ENCODE results near the gene FUT8.

Gene FUT8

GRCh38 chr14:65491274-65491673 is 78.7 kb downstream of the FUT8 start:
- DNase-seq (ENCODE audit: low read depth in 4 of 4, low spot score in 1 of 4): no peak

GRCh38 chr14:65492266-65492665 is 79.7 kb downstream of the FUT8 start:
- no peak for DNase-seq (ENCODE audit: low read depth in 4 of 4, low spot score in 1 of 4)

- DNase-seq (ENCODE audit: low read depth in 4 of 4, low spot score in 1 of 4): no peak
These were observed 82.7 kb downstream of the FUT8 start for GRCh38 chr14:65495196-65495595.

GRCh38 chr14:65496178-65496993 is 83.9 kb downstream of the FUT8 start:
- DNase-seq (ENCODE audit: low read depth in 4 of 4, low spot score in 1 of 4): no peak

- DNase-seq (ENCODE audit: low read depth in 4 of 4, low spot score in 1 of 4): no peak
These were observed 86.6 kb downstream of the FUT8 start for GRCh38 chr14:65499138-65499537.

GRCh38 chr14:65500075-65500474 is 87.5 kb downstream of the FUT8 start:
- DNase-seq (ENCODE audit: low read depth in 4 of 4, low spot score in 1 of 4): no peak

- no peak for DNase-seq (ENCODE audit: low read depth in 4 of 4, low spot score in 1 of 4)
These were observed 88.8 kb downstream of the FUT8 start for GRCh38 chr14:65501328-65501727.

GRCh38 chr14:65502676-65503124 is 90.2 kb downstream of the FUT8 start:
- no peak for DNase-seq (ENCODE audit: low read depth in 4 of 4, low spot score in 1 of 4)

- DNase-seq (ENCODE audit: low read depth in 4 of 4, low spot score in 1 of 4): no peak
These were observed 91.2 kb downstream of the FUT8 start for GRCh38 chr14:65503771-65504170.

- no peak for DNase-seq (ENCODE audit: low read depth in 4 of 4, low spot score in 1 of 4)
These were observed 94.3 kb downstream of the FUT8 start for GRCh38 chr14:65506801-65507200.

- DNase-seq (ENCODE audit: low read depth in 4 of 4, low spot score in 1 of 4): no peak
These were observed 97.3 kb downstream of the FUT8 start for GRCh38 chr14:65509842-65510241.

GRCh38 chr14:65513671-65514070 is 101.1 kb downstream of the FUT8 start:
- DNase-seq (ENCODE audit: low read depth in 4 of 4, low spot score in 1 of 4): no peak

- DNase-seq (ENCODE audit: low read depth in 4 of 4, low spot score in 1 of 4): no peak
These were observed 105.4 kb downstream of the FUT8 start for GRCh38 chr14:65517635-65518542.

GRCh38 chr14:65528069-65528468 is 115.5 kb downstream of the FUT8 start:
- no peak for DNase-seq (ENCODE audit: low read depth in 4 of 4, low spot score in 1 of 4)

- DNase-seq (ENCODE audit: low read depth in 4 of 4, low spot score in 1 of 4): no peak
These were observed 118.6 kb downstream of the FUT8 start for GRCh38 chr14:65531148-65531547.

- no peak for DNase-seq (ENCODE audit: low read depth in 4 of 4, low spot score in 1 of 4)
These were observed 121.3 kb downstream of the FUT8 start for GRCh38 chr14:65533736-65534404.

- no peak for DNase-seq (ENCODE audit: low read depth in 4 of 4, low spot score in 1 of 4)
These were observed 124.4 kb downstream of the FUT8 start for GRCh38 chr14:65536781-65537423.

GRCh38 chr14:65548878-65549277 is 136.3 kb downstream of the FUT8 start:
- DNase-seq (ENCODE audit: low read depth in 4 of 4, low spot score in 1 of 4): no peak

GRCh38 chr14:65549429-65549828 is 136.9 kb downstream of the FUT8 start:
- DNase-seq (ENCODE audit: low read depth in 4 of 4, low spot score in 1 of 4): no peak

- no peak for DNase-seq (ENCODE audit: low read depth in 4 of 4, low spot score in 1 of 4)
These were observed 138.5 kb downstream of the FUT8 start for GRCh38 chr14:65550779-65551643.
